Esophagus (tissue), 2 donors: Measurements from ENCODE around the gene CRAMP1. TPM values are rescaled to one million over a fixed set of nuclear protein-coding genes. Genes with fewer than 3 reads are reported as not detected.

Source experiments
- H3K27ac ChIP-seq, 2 donors: one replicate each; pipeline ENCODE4 v1.5.1; 2013; ENCODE audit warnings: low read depth in 2 of 2, mild to moderate bottlenecking in 2 of 2, inconsistent platforms in 1 of 2, low read length in 1 of 2, moderate library complexity in 1 of 2
- H3K27me3 ChIP-seq, 2 donors: one replicate each; pipeline ENCODE4 v1.6.1; 2013; ENCODE audit warnings: low read length in 2 of 2, control low read depth in 1 of 2, mild to moderate bottlenecking in 1 of 2; ENCODE audit not compliant: insufficient read depth in 2 of 2, control insufficient read depth in 1 of 2
- H3K36me3 ChIP-seq, 2 donors: one replicate each; pipeline ENCODE4 v1.6.1; 2013; ENCODE audit warnings: low read length in 1 of 2; ENCODE audit not compliant: control insufficient read depth in 2 of 2, insufficient read depth in 2 of 2
- H3K4me1 ChIP-seq, 2 donors: one replicate each; pipeline ENCODE4 v1.6.1; 2013; ENCODE audit warnings: low read length in 1 of 2; ENCODE audit not compliant: control insufficient read depth in 2 of 2, insufficient read depth in 2 of 2
- H3K4me3 ChIP-seq, 2 donors: one replicate each; pipeline ENCODE4 v1.5.1; 2013; ENCODE audit warnings: low read length in 2 of 2, mild to moderate bottlenecking in 2 of 2, low read depth in 1 of 2, moderate library complexity in 1 of 2
- H3K9me3 ChIP-seq, 2 donors: one replicate each; pipeline ENCODE4 v1.6.1; 2013; ENCODE audit warnings: mild to moderate bottlenecking in 2 of 2, low read depth in 1 of 2, low read length in 1 of 2, moderate library complexity in 1 of 2; ENCODE audit not compliant: control insufficient read depth in 2 of 2, insufficient read depth in 1 of 2
- WGBS, 2 donors: extraction: QIAGEN DNeasy Blood & Tissue Kit; methylation state at CpG; one replicate each; pipeline ENCODE4 v1.1.7; 2013; 5-methylcytosine and 5-hydroxymethylcytosine counted together
- polyA plus RNA-seq, 2 donors: library from polyadenylated mRNA; stranded (reverse); fragments of 200-250 nt; gene quantifications; one replicate each; pipeline ENCODE4 v1.2.3, GENCODE V29; 2013
- donor health status: healthy with polysubstance abuse.
- donor health status: Bipolar disorder and iron deficiency.

CRAMP1 gene
- polyA plus RNA-seq, 2 donors: 4.8 to 10.5 TPM

DNA sequence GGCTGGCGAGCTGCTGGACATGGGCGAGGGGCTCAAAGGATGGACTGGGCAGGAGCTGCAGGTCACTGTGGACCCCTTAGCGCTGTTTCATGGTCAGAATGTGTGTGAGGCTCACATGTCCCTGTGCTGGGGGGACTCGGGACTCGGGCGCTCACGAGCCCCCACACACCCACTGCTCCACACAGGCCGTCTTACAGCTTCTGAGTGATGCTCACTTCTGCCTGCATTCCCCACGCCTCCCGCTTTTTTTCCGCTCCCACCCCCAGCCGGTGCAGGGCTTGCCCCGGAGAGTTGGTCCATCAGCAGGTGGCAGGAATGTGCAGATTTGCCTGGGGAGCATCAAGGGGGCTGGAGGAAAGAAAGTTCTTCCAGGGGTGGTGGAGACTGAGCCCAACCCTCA, 45.7 kb downstream of the CRAMP1 start:
- Histone ChIP-seq H3K9me3 (no peaks in the 10 kb centered on the region), H3K4me3 (no peak overlapping the region), H3K27me3 (no peaks in the 10 kb centered on the region), H3K36me3 (peaks cover 23 to 51% of the 10 kb centered on the region in 2 donors), H3K27ac (no peak overlapping the region), H3K4me1 (peaks cover 0 to 11% of the 10 kb centered on the region in 2 donors)
- WGBS, 2 donors: 95 to 96% methylated on average over 13 of the region's 13 CpGs

DNA sequence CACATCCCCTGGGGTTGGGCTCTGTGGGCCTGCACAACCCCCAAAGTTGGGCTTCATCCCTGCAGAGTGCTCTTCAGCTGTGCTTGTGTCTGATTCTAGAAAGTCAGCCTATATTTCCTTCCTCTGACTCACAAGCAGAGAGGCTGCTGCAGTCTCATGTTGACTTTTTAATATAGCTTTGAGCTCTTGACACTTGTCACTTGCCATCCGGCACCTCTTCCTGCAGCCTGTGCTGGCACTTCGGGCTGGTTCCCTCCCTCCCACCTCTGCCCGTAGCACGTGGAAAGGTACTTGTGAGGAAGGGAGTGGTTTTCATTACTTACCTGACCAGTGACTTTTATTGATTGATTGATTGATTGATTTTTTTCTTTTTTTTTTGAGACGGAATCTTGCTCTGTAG, 46.9 kb downstream of the CRAMP1 start:
- Histone ChIP-seq H3K4me1 (peaks cover 0 to 11% of the 10 kb centered on the region in 2 donors), H3K36me3 (peaks cover 20 to 50% of the 10 kb centered on the region in 2 donors), H3K27ac (no peak overlapping the region), H3K4me3 (no peak overlapping the region), H3K9me3 (no peaks in the 10 kb centered on the region), H3K27me3 (no peaks in the 10 kb centered on the region)
- 86 to 88% methylated on average over 5 of the region's 5 CpGs for WGBS, 2 donors

DNA sequence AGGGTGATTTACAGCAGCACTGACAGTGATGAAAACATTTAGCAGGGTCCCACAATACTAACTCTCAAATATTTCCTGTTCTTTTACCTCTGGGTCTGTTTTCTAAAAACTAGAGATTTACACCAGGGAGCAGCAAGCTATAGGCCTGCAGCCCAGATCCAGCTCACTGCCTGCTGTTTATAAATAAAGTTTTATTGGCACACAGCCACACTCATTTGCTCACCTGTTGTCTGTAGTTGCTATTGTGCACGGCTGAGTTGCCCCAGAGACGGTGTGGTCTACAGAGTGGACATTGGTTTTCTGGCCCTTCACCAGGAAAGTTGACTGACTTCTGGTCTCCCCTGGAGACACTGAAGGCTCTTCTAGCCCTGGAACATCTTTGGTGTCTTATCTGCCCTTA, 49.7 kb downstream of the CRAMP1 start:
- Histone ChIP-seq H3K4me3 (no peak overlapping the region), H3K4me1 (no peaks in the 10 kb centered on the region), H3K27ac (no peak overlapping the region), H3K9me3 (no peaks in the 10 kb centered on the region), H3K36me3 (peaks cover 15 to 55% of the 10 kb centered on the region in 2 donors), H3K27me3 (no peaks in the 10 kb centered on the region)
- WGBS, 2 donors: 89 to 96% methylated on average over 2 of the region's 2 CpGs

GRCh38 chr16:1662543-1662942, 50.4 kb downstream of the CRAMP1 start:
- WGBS, 2 donors: 96% methylated on average over 20 of the region's 20 CpGs
- H3K27me3 ChIP-seq: no peaks in the 10 kb centered on the region
- H3K9me3 ChIP-seq: no peaks in the 10 kb centered on the region
- H3K4me3 ChIP-seq: no peak overlapping the region
- no peaks in the 10 kb centered on the region for H3K4me1 ChIP-seq
- no peak overlapping the region for H3K27ac ChIP-seq
- peaks cover 22 to 55% of the 10 kb centered on the region in 2 donors for H3K36me3 ChIP-seq

- H3K27me3 ChIP-seq: no peaks in the 10 kb centered on the region
- H3K4me1 ChIP-seq: peaks cover 0 to 3% of the 10 kb centered on the region in 2 donors
- no peaks in the 10 kb centered on the region for H3K9me3 ChIP-seq
- 89 to 90% methylated on average over 15 of the region's 15 CpGs for WGBS, 2 donors
- no peak overlapping the region for H3K27ac ChIP-seq
- H3K36me3 ChIP-seq: peaks cover 24 to 65% of the 10 kb centered on the region in 2 donors
- no peak overlapping the region for H3K4me3 ChIP-seq
These were observed 53.7 kb downstream of the CRAMP1 start for GRCh38 chr16:1665829-1666228.

- no peak overlapping the region for H3K4me3 ChIP-seq
- H3K27me3 ChIP-seq: no peaks in the 10 kb centered on the region
- WGBS, 2 donors: 90 to 94% methylated on average over 13 of the region's 13 CpGs
- H3K36me3 ChIP-seq: peaks cover 29 to 69% of the 10 kb centered on the region in 2 donors
- H3K4me1 ChIP-seq: peaks cover 0 to 3% of the 10 kb centered on the region in 2 donors
- H3K9me3 ChIP-seq: no peaks in the 10 kb centered on the region
- H3K27ac ChIP-seq: no peak overlapping the region
These were observed 54.2 kb downstream of the CRAMP1 start for GRCh38 chr16:1666316-1666715.

DNA sequence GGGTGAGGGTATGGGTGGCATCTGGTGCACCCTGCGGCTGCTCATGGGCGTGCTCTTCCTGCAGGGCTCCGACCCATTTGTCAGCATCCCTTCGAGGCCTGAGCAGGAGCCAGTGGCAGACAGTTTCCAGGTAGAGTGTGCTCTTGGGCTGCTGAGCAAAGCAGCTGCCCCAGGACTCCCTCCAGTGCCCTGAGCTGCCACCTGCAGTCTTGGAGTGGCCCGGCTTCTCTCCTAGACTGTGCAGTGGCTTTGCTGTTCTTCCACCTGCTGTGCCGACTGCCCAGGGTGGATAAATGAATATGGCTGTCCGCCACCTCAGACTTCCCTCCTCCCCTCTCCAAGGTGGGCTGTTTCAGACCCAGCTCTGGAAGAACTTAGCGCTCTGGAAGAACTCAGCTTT, 55.1 kb downstream of the CRAMP1 start:
- Histone ChIP-seq H3K27me3 (no peaks in the 10 kb centered on the region), H3K36me3 (peaks cover 33 to 76% of the 10 kb centered on the region in 2 donors), H3K4me3 (no peak overlapping the region), H3K27ac (no peak overlapping the region), H3K4me1 (peaks cover 0 to 3% of the 10 kb centered on the region in 2 donors), H3K9me3 (no peaks in the 10 kb centered on the region)
- WGBS, 2 donors: 85 to 88% methylated on average over 8 of the region's 8 CpGs

DNA sequence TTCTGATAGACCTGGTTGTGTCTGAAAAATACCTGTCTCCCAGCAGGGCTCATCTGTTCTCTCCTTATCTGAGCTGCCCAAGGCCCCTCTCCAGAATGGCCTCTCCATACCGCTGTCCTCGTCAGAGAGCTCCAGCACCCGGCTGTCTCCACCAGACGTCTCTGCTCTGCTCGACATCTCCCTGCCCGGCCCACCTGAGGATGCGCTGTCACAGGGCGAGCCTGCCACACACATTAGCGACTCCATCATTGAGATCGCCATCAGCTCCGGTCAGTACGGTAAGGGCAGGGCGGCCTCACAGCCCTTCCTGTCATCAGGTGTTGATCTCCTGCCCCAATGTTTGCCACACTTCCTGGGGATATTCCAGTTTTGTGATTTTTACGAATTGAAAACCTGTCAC, 55.8 kb downstream of the CRAMP1 start:
- Histone ChIP-seq H3K4me3 (no peak overlapping the region), H3K36me3 (peaks cover 33 to 76% of the 10 kb centered on the region in 2 donors), H3K27me3 (no peaks in the 10 kb centered on the region), H3K27ac (no peak overlapping the region), H3K4me1 (peaks cover 0 to 3% of the 10 kb centered on the region in 2 donors), H3K9me3 (no peaks in the 10 kb centered on the region)
- WGBS, 2 donors: 94 to 95% methylated on average over 14 of the region's 14 CpGs

GRCh38 chr16:1668612-1669319, 56.6 kb downstream of the CRAMP1 start:
- WGBS, 2 donors: 94 to 95% methylated on average over 23 of the region's 23 CpGs
- no peaks in the 10 kb centered on the region for H3K27me3 ChIP-seq
- H3K36me3 ChIP-seq: peaks cover 33 to 82% of the 10 kb centered on the region in 2 donors
- peaks cover 0 to 3% of the 10 kb centered on the region in 2 donors for H3K4me1 ChIP-seq
- no peak overlapping the region for H3K4me3 ChIP-seq
- no peaks in the 10 kb centered on the region for H3K9me3 ChIP-seq
- H3K27ac ChIP-seq: no peak overlapping the region

DNA sequence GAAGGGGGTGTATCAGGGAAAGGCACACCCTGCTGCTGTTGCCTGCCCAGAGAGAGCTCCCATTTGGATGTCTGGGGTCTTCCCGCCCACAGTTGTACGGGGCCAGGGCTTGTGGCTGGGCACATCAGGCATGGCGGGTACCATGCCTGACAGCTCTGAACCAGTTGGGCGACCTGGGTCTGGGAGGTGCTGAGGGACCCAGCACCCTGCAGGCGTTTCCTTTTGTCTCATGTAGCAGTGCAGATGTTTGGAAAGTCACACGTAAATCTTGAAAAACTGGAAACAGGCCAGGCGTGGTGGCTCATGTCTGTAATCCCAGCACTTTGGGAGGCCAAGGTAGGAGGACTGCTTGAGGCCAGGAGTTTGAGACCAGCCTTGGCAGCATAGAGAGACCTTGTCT, 57.5 kb downstream of the CRAMP1 start:
- no peak overlapping the region for H3K4me3 ChIP-seq
- no peaks in the 10 kb centered on the region for H3K9me3 ChIP-seq
- peaks cover 39 to 85% of the 10 kb centered on the region in 2 donors for H3K36me3 ChIP-seq
- H3K27me3 ChIP-seq: no peaks in the 10 kb centered on the region
- no peak overlapping the region for H3K27ac ChIP-seq
- peaks cover 0 to 3% of the 10 kb centered on the region in 2 donors for H3K4me1 ChIP-seq
- WGBS, 2 donors: 75 to 80% methylated on average over 7 of the region's 7 CpGs
